NCI-H1694 treated with DMSO at 0.1 percent for 48 hours (cell line): Measurements from ENCODE around the gene STON2.

ENCODE experiments used
- DNase-seq: peaks from one replicate; lab custom pipeline; 2025; lab: John Stamatoyannopoulos, UW

Gene STON2

GRCh38 chr14:81416981-81417380 is 16.9 kb upstream of the STON2 start:
- no peak for DNase-seq

- no peak for DNase-seq
Observed at GRCh38 chr14:81416194-81416952, 16.2 kb upstream of the STON2 start.

GRCh38 chr14:81415781-81416180 is 15.7 kb upstream of the STON2 start:
- no peak for DNase-seq

- DNase-seq, result no peak
Observed at GRCh38 chr14:81414123-81414522, 14.0 kb upstream of the STON2 start.

GRCh38 chr14:81412779-81413178 is 12.7 kb upstream of the STON2 start:
- DNase-seq, result no peak

GRCh38 chr14:81408595-81408994 is 8.5 kb upstream of the STON2 start:
- DNase-seq, result no peak

GRCh38 chr14:81406863-81407262 is 6.7 kb upstream of the STON2 start:
- no peak for DNase-seq

GRCh38 chr14:81402123-81402495 is 2.0 kb upstream of the STON2 start:
- no peak for DNase-seq

GRCh38 chr14:81401420-81402122 is 1.4 kb upstream of the STON2 start:
- no peak for DNase-seq

- no peak for DNase-seq
Observed at GRCh38 chr14:81400852-81401251, 728 bp upstream of the STON2 start.

GRCh38 chr14:81398196-81398891 is 1.8 kb downstream of the STON2 start:
- no peak for DNase-seq

GRCh38 chr14:81396113-81396512 is 4.0 kb downstream of the STON2 start:
- DNase-seq, result no peak

GRCh38 chr14:81394739-81395138 is 5.4 kb downstream of the STON2 start:
- no peak for DNase-seq

GRCh38 chr14:81392976-81393643 is 7.0 kb downstream of the STON2 start:
- no peak for DNase-seq

- no peak for DNase-seq
Observed at GRCh38 chr14:81392052-81392451, 8.1 kb downstream of the STON2 start.

GRCh38 chr14:81390696-81391095 is 9.4 kb downstream of the STON2 start:
- no peak for DNase-seq

- DNase-seq, result no peak
Observed at GRCh38 chr14:81388336-81388735, 11.8 kb downstream of the STON2 start.

- DNase-seq, result no peak
Observed at GRCh38 chr14:81386290-81386745, 13.8 kb downstream of the STON2 start.

GRCh38 chr14:81385886-81386285 is 14.2 kb downstream of the STON2 start:
- DNase-seq, result no peak

- no peak for DNase-seq
Observed at GRCh38 chr14:81385419-81385818, 14.7 kb downstream of the STON2 start.

- DNase-seq, result peak; percentile 97
Observed at GRCh38 chr14:81384900-81385299, 15.2 kb downstream of the STON2 start.

GRCh38 chr14:81382517-81383225 is 17.5 kb downstream of the STON2 start:
- DNase-seq, result no peak
